ELR (cell line): ENCODE results near the gene CDH2.

Experiments used
- DNase-seq: peaks from one replicate; pipeline ENCODE4 v3.0.0-alpha.2; 2015; ENCODE audit warnings: low read depth

The CDH2 gene

GRCh38 chr18:28127228-28127627 is 49.7 kb downstream of the CDH2 start:
- no peak for DNase-seq

GRCh38 chr18:28126768-28127167 is 50.2 kb downstream of the CDH2 start:
- no peak for DNase-seq

- DNase-seq = no peak
These were observed 51.9 kb downstream of the CDH2 start for GRCh38 chr18:28125051-28125450.

DNA sequence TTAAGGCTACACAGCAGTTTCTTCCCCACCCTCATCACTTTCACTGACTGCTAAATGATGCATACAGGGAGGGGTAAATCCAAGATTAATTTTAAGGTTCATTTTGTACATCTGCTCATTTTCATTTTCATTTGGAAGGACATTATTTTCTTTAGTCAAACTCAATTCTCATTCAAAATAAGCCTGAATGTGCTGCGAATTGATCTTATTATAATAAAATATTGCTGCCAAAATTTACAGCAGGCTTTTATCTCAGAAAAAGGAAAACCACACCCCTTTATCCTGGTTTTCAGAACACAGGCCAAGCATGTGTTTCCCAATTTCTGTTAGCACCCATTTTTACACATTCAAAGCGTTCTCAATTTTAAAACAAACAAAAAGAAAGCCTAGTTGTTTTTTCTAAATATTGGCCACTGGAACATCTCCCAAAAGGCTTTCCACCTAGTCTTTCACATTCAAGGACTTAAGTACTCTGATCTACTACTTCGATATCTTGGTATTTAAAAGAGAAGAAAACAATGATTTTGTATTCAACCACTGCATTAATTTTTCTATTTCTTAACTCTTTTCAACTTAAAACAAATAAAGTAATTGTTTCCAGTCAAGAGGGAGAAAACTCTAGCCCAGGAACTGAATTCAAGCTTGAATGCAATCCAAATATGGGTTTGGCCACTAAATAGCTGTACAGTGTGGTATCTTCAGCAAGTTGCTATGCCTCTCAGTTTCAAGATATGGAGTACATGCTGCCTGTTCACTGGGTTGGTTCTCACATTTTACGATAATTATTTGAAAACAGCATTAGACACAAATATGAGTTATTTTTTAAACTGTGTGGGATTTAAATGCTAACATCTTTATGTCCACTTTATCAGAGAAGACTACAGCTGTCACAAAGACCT is 52.5 kb downstream of the CDH2 start:
- DNase-seq = no peak

DNA sequence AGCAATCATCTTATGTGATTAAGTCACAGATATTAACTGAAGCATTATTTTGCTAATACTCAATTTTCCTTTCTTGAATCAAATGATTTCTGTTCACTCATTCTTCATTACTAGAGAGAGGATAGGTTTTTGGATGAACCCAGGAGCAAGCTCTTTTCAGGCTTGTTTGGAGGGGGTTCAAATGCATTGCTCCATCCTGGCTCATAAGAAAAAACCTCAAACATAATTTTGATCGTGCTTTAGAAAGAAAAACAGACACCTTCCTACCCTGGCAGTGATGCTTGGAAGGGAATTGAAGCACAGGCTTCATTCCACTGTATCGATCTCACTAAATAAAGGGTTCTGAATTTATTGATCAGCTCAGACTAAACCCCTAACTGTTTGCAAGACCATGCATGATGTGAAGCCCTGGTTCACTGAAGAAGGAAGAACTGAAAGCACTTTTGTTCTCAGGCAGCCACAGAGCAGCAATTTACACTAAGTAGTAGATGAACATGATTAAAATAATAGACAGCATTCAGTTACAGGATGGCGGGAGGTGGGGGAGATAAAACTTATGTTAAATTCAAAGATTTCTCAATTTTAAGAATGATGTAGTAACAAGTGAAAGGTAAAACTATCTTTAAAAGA is 53.4 kb downstream of the CDH2 start:
- no peak for DNase-seq

- DNase-seq = no peak
These were observed 56.0 kb downstream of the CDH2 start for GRCh38 chr18:28120828-28121515.

DNA sequence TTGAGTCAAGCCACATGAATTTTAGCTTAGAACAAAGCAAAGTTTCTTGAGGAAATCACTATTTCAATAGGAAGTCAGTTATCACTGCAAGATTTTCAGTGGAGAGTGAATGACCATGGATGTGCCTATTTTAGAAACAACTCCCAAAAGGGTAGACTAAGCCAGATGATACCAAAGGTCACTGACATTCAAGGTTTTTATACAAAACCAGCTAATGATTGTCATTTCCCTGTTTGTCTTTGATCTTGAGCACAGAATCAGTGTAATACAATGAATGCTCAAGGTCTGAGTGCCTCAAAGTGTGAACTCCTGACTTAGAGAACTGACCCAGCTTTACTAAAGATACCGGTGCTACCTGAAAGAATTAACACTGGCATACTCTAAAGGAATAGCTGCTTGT is 60.5 kb downstream of the CDH2 start:
- no peak for DNase-seq

DNA sequence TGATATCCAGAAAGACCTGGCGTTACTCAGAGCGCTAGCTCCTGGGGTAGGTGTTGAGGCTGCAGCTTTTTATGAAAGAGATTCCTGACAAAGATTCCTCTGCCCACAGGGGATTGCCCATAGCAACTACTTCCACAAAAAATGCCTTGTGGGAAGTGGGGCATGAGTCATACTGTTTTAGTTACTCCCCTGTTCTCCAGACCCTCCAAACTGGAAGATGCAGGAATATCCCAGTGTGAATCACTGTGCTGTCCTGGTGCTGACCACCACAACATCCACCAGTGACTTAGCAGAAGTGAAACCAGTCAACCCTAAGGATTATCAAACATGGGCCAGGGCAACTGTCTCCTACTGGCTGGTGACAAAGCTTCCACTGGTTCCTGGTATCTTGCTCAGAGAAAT is 61.8 kb downstream of the CDH2 start:
- peak; percentile 98 for DNase-seq

DNA sequence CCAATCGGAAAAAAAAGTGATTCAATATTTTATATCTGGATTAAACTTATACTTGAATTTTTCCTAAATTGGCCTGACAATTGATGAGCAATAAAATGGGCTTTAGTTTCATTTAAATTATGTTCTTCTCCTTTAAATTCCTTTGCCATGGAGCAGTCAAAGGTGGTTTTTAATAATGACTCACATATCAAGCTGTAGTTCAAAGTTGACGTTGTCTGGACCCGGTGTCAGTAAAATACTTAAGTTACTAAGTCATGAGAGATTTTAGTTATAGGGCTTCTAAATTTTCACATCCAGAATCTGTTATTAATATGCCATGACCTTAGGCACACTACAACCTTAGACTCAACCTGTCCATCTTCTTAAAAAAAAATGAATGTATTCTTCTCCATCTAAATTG is 62.5 kb downstream of the CDH2 start:
- DNase-seq = peak; percentile 87

GRCh38 chr18:28113271-28114029 is 63.5 kb downstream of the CDH2 start:
- DNase-seq = peak; percentile 71

- peak; percentile 88 for DNase-seq
These were observed 64.9 kb downstream of the CDH2 start for GRCh38 chr18:28112056-28112470.

- no peak for DNase-seq
These were observed 66.0 kb downstream of the CDH2 start for GRCh38 chr18:28110924-28111323.

- DNase-seq = no peak
These were observed 67.0 kb downstream of the CDH2 start for GRCh38 chr18:28109781-28110560.

DNA sequence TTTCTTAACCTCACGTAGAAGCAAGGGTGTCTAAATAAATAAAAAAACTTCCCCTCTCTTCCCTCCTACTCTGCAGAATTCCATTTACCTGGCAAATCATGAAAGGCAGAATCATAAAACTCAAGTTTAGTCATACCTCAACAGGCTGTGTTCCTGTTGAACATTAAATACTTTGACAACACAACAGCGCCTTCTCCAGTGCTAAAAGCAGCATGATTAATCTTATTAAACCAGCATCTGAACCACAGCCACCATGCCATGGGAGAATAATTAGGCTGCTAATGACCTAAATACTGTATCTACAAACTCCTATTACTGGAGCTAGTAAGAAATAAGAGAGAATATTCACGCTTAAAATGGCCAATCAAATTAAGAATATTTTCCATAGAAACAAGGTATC is 68.1 kb downstream of the CDH2 start:
- DNase-seq = peak; percentile 22

DNA sequence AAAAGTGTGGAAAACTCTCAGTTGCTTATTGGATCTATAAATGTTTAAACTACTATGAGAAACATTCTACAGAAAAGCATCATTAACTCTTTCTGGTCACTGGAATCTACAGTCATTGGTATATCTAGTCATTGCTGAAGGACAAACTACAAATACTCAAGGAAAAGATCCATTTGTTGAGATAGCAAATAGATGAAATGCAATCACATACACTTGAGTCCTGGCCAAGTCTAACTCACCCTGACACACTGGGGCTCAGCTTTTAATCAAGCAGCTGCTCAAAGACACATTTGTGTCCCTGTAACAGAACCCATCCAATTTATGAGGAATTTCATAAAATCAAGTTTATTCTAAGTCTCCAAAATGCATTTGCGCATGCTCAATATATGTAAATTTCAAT is 68.7 kb downstream of the CDH2 start:
- DNase-seq = no peak

DNA sequence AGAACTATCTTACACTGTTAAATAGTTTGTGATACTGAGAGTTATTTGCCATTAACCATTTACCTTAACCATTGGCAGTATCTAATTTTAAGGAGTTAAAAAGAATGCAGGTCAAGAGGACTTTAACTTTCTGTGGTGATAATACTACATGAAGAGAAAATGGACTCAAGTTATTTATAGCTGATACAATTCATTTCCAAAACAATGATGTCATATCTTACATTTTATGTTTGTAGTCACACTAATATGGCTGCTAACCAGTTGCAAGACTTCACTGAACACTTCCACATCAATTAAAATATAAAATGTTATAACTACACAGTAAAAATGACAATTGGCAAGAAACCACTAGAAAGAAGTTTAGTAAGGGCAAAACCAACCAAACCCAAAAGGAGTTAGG is 77.7 kb downstream of the CDH2 start:
- no peak for DNase-seq

DNA sequence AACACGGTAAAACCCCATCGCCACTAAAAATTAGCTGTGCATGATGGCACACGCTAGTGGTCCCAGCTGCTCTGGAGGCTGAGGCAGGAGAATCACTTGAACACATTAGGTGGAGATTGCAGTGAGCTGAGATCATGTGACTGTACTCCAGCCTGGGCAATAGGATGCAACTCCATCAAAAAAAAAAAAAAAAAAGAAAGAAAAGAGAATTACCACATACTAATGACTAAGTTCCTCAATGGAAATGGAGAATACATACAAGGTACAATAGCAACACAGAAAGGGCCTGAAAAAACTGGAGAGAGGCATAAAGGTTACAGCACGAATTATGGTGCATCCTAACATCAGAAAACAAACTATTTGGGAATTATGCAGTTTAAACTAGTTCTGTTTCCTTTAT is 81.3 kb downstream of the CDH2 start:
- no peak for DNase-seq

DNA sequence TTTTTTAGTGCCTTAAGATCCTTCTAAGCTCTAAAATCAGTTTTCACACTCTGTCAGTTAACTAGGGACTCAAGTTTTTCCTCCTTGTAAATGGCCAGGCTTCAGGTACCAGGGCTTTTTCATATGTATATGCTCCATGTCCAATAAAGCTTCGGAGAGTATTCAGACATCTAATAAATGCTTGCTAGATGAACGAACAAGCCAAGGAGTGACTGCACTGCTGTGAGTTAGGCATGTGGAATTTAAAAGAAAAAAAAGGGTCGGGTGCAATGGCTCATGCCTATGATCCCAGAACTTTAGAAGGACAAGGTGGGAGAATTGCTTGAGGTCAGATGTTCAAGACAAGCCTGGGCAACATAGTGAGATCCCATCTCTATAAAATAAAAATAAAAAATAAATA is 81.9 kb downstream of the CDH2 start:
- peak; percentile 74 for DNase-seq

- DNase-seq = no peak
These were observed 85.7 kb downstream of the CDH2 start for GRCh38 chr18:28091197-28091596.

DNA sequence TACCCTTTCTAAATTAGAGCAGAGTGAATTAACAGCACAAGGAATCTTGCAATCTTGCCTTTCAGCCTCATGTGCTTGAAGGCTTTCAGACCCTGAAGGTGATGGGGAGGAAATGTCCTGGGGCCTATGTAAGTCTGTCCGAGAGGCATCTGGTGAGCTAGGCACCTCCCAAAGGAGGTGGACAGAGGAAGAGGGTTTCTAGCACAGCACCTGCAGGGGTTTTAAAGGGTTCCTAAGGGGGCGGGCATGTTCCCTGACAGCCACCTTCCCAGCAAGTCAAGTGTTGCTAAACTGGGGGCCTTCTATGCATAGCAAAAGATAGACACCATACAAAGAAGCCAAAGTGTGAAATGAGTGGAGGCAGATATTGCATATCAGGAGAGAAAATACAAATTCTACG is 88.5 kb downstream of the CDH2 start:
- DNase-seq = no peak
